Measurements from ENCODE around the gene FGF6. TPM values are rescaled to one million over a fixed set of nuclear protein-coding genes. Genes with fewer than 3 reads are reported as not detected.

Gene FGF6
- polyA plus RNA-seq, 1 of the 3 experiments (the other 2 are of a cell fraction) = not detected

DNA sequence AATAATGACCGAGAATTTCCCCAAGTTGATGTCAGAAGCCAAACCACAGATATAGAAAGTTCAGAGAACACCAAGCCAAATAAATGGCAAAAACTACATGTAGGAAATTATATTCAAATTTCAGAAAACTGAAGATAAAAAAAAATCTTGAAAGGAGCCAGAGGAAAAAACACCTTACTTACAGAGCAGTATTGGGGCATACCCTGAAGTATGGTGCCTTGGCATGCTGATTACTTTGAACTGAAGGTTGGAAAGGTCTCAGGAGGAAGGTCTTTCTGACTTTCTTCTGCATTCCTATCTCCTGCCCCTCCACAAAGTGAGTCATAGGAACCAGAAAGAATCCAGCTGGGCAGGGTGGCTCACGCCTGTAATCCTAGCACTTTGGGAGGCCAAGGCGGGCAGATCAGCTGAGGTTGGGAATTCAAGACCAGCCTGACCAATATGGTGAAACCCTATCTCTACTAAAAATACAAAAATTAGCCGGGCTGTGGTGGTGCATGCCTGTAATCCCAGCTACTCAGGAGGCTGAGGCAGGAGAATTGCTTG is 8.8 kb upstream of the FGF6 start:
- Histone ChIP-seq H3K4me2 (no peak overlapping the region), H3F3A (replicated peaks; ENCODE audit: insufficient read depth) (no peaks in the 10 kb centered on the region), H3K4me3 (ENCODE audit: low read depth in 2 of 2, low read length in 1 of 2) (no peak overlapping the region), H3K9ac (no peak overlapping the region), H3K9me2 (no peaks in the 10 kb centered on the region), H3K4me1 (ENCODE audit: control insufficient read depth in 1 of 2, insufficient read depth in 2 of 2, low read depth in 1 of 2, low read length in 1 of 2) (peaks cover 0 to 4% of the 10 kb centered on the region in 2 experiments; a peak in 1 of 4 replicates), H3K36me3 (replicated peaks in 1 of 2; ENCODE audit: control insufficient read depth in 1 of 2, insufficient read depth in 2 of 2, low read length in 1 of 2) (no peaks in the 10 kb centered on the region), H3K79me2 (ENCODE audit: insufficient read depth) (no peaks in the 10 kb centered on the region), H2AFZ (ENCODE audit: low read depth) (no peak overlapping the region), H3K27me3 (ENCODE audit: insufficient read depth) (no peaks in the 10 kb centered on the region; the same call in 1 of the 2 replicates), H3K9me3 (no peaks in the 10 kb centered on the region), H3K27ac (ENCODE audit: low read depth in 2 of 2, low read length in 1 of 2) (no peak overlapping the region), H4K20me1 (ENCODE audit: insufficient read depth) (no peaks in the 10 kb centered on the region)
- no peak for DNase-seq
- TF ChIP-seq GATA2 (CRISPR knock-in tag; IDR thresholded peaks at IDR 0.05) = no peak
- TF ChIP-seq SIN3A (IDR thresholded peaks at IDR 0.05; ENCODE audit: borderline replicate concordance, low read depth, low read length) = no peak
- TF ChIP-seq EZH2phosphoT487 (IDR thresholded peaks at IDR 0.05; ENCODE audit: borderline replicate concordance, low read depth) = no peak
- no peak for TF ChIP-seq EP300 (IDR thresholded peaks at IDR 0.05; ENCODE audit: borderline replicate concordance in 1 of 2, low read depth in 1 of 2, low read length in 1 of 2)
- 35% methylated on average over 4 of the region's 4 CpGs for WGBS (ENCODE audit: low lambda C conversion rate)
- CTCF ChIA-PET = interaction anchor here (1.2 to 1.5 kb wide), 2 partner anchors 12 to 101 kb away, joined by 3 read pairs; no protein-coding TSS in a partner anchor
- POLR2A ChIA-PET = no interaction called here

DNA sequence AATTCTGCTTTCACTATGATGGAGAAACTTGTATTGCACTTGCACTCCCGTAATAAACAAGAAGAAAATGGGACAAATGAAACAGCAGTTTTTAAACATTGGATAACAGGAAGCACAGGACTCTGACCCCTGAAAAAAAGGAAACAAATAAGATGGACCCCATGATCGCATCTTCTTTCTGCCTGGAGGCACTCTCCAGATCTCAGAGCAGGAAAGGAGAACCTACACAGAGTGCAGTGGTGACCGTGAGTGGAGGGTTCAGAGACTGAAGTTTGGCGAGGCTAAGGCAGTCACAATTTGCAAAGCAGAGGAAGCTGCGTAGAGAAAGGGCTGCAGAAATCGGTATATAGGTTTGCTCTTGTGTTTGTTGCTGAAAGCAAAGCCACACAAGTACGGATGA is 6.1 kb upstream of the FGF6 start:
- Histone ChIP-seq H2AFZ (ENCODE audit: low read depth) (no peak overlapping the region), H3K4me3 (ENCODE audit: low read depth in 2 of 2, low read length in 1 of 2) (no peak overlapping the region; a peak in 1 of 4 replicates), H3K27me3 (ENCODE audit: insufficient read depth) (peaks cover 7% of the 10 kb centered on the region; the same call in 1 of the 2 replicates), H3K9me2 (no peaks in the 10 kb centered on the region), H3K9me3 (no peaks in the 10 kb centered on the region), H3K27ac (ENCODE audit: low read depth in 2 of 2, low read length in 1 of 2) (no peak overlapping the region), H3K36me3 (replicated peaks in 1 of 2; ENCODE audit: control insufficient read depth in 1 of 2, insufficient read depth in 2 of 2, low read length in 1 of 2) (no peaks in the 10 kb centered on the region), H3K79me2 (ENCODE audit: insufficient read depth) (no peaks in the 10 kb centered on the region), H3F3A (replicated peaks; ENCODE audit: insufficient read depth) (no peaks in the 10 kb centered on the region), H4K20me1 (ENCODE audit: insufficient read depth) (no peaks in the 10 kb centered on the region), H3K9ac (no peak overlapping the region), H3K4me1 (ENCODE audit: control insufficient read depth in 1 of 2, insufficient read depth in 2 of 2, low read depth in 1 of 2, low read length in 1 of 2) (peaks cover 0 to 4% of the 10 kb centered on the region in 2 experiments; a peak in 1 of 4 replicates), H3K4me2 (no peak overlapping the region)
- WGBS (ENCODE audit: low lambda C conversion rate) = 28% methylated on average over 6 of the region's 7 CpGs
- TF ChIP-seq FOSL2 (IDR thresholded peaks at IDR 0.05; ENCODE audit: borderline replicate concordance, low read depth) (no peak), MXI1 (IDR thresholded peaks at IDR 0.05; ENCODE audit: low read depth, low read length) (no peak), GATA2 (CRISPR knock-in tag; IDR thresholded peaks at IDR 0.05) (no peak), RCOR1 (IDR thresholded peaks at IDR 0.05; ENCODE audit: low read length) (no peak)
- TF ChIP-seq, protein P1, sequence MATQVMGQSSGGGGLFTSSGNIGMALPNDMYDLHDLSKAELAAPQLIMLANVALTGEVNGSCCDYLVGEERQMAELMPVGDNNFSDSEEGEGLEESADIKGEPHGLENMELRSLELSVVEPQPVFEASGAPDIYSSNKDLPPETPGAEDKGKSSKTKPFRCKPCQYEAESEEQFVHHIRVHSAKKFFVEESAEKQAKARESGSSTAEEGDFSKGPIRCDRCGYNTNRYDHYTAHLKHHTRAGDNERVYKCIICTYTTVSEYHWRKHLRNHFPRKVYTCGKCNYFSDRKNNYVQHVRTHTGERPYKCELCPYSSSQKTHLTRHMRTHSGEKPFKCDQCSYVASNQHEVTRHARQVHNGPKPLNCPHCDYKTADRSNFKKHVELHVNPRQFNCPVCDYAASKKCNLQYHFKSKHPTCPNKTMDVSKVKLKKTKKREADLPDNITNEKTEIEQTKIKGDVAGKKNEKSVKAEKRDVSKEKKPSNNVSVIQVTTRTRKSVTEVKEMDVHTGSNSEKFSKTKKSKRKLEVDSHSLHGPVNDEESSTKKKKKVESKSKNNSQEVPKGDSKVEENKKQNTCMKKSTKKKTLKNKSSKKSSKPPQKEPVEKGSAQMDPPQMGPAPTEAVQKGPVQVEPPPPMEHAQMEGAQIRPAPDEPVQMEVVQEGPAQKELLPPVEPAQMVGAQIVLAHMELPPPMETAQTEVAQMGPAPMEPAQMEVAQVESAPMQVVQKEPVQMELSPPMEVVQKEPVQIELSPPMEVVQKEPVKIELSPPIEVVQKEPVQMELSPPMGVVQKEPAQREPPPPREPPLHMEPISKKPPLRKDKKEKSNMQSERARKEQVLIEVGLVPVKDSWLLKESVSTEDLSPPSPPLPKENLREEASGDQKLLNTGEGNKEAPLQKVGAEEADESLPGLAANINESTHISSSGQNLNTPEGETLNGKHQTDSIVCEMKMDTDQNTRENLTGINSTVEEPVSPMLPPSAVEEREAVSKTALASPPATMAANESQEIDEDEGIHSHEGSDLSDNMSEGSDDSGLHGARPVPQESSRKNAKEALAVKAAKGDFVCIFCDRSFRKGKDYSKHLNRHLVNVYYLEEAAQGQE (IDR thresholded peaks at IDR 0.05; ENCODE audit: low read depth, low read length) = no peak
- no peak for DNase-seq
- POLR2A ChIA-PET = no interaction called here
- CTCF ChIA-PET = no interaction called here
